NCI-H510A treated with DMSO at 0.1 percent for 48 hours (cell line): ENCODE data around the gene OGT.
A peak's percentile ranks its signal among the peaks of the same experiment; 100 is the strongest.
"Not testable (repeated sequence)": the region's sequence is repeated elsewhere in the genome, so short reads cannot be mapped to it uniquely, and the experiment has no call there.

Experiments
- DNase-seq: peaks from one replicate; lab custom pipeline; 2025; lab: John Stamatoyannopoulos, UW

The OGT gene

GRCh38 chrX:71540801-71541200, 7.9 kb downstream of the OGT start:
- no peak for DNase-seq

GRCh38 chrX:71541210-71542022, 8.5 kb downstream of the OGT start:
- no peak for DNase-seq

- peak; percentile 12 for DNase-seq
Observed at GRCh38 chrX:71542411-71542810, 9.5 kb downstream of the OGT start.

- DNase-seq, result no peak
Observed at GRCh38 chrX:71542825-71543224, 9.9 kb downstream of the OGT start.

- DNase-seq, result no peak
Observed at GRCh38 chrX:71543316-71543715, 10.4 kb downstream of the OGT start.

GRCh38 chrX:71545364-71545763, 12.5 kb downstream of the OGT start:
- no peak for DNase-seq

- DNase-seq, result no peak
Observed at GRCh38 chrX:71546879-71547278, 14.0 kb downstream of the OGT start.

- DNase-seq, result no peak
Observed at GRCh38 chrX:71547339-71547738, 14.4 kb downstream of the OGT start.

- DNase-seq, result no peak
Observed at GRCh38 chrX:71549986-71550385, 17.1 kb downstream of the OGT start.

GRCh38 chrX:71550578-71550977, 17.7 kb downstream of the OGT start:
- no peak for DNase-seq

GRCh38 chrX:71556036-71556435, 23.1 kb downstream of the OGT start:
- no peak for DNase-seq

- DNase-seq, result no peak
Observed at GRCh38 chrX:71558920-71559319, 26.0 kb downstream of the OGT start.

- not testable (repeated sequence) for DNase-seq
Observed at GRCh38 chrX:71559773-71560172, 26.9 kb downstream of the OGT start.

GRCh38 chrX:71563921-71564320, 31.0 kb downstream of the OGT start:
- no peak for DNase-seq

GRCh38 chrX:71565474-71566041, 32.7 kb downstream of the OGT start:
- no peak for DNase-seq

- DNase-seq, result not testable (repeated sequence)
Observed at GRCh38 chrX:71571390-71571789, 38.5 kb downstream of the OGT start.

GRCh38 chrX:71573590-71573989, 40.7 kb downstream of the OGT start:
- no peak for DNase-seq

- DNase-seq, result no peak
Observed at GRCh38 chrX:71577682-71578081, 44.8 kb downstream of the OGT start.

- DNase-seq, result no peak
Observed at GRCh38 chrX:71578253-71579135, 45.6 kb downstream of the OGT start, which contains the start of gene GCNA. TSS of gene GCNA (plus strand) at chrX:71578437. CDS start at chrX:71580822, 2,385 bp downstream.

GRCh38 chrX:71579136-71579989, 46.5 kb downstream of the OGT start:
- no peak for DNase-seq

- no peak for DNase-seq
Observed at GRCh38 chrX:71579990-71580380, 47.1 kb downstream of the OGT start.

- no peak for DNase-seq
Observed at GRCh38 chrX:71581210-71581609, 48.3 kb downstream of the OGT start.
